NCI-H1105 (cell line): ENCODE data around the gene SERPINI1.
A peak's percentile ranks its signal among the peaks of the same experiment; 100 is the strongest.

Experiments
- DNase-seq: peaks from one replicate; lab custom pipeline; 2025; lab: John Stamatoyannopoulos, UW

SERPINI1 gene

DNA sequence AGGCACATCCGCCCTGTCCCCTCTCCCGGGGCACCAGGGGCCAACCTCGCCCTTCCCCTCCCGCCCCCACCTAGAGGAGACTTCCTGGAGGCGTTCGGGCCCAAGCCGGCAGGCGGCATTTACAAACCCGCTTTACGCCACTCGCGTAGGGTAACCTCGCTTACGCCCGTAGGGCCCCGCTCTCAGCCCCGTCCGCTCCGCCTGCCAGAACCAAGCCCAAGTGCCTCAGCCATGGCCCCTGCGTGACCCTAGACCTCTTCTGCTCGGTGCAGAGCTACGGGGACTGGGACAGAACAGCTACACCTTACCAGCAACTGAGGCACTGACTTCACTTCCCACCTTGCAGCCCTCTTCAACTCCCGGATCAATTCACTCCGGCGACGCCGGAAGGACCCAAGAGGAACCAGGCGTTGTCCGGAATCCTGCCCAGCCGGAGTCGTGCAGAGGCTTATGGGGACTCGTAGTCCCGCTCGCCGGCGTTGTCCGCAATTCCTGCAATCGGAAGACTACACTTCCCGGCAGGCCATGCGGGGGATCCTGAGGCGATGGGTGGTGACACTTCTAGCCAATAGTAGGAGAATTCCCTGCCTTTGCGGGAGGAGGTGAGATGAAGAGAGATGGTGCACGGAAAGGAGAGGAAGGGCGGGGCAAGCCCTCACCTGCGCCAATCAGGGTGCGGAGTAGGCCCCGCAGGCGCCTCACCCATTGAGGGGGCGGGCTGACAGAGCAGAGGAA, 856 bp upstream of the SERPINI1 start, which contains the start of gene PDCD10:
TSS of gene PDCD10 (minus strand) at position 395 of the 735 bp plus-strand sequence. CDS start 14,735 bp downstream, outside the sequence.
- DNase-seq: peak; percentile 100

DNA sequence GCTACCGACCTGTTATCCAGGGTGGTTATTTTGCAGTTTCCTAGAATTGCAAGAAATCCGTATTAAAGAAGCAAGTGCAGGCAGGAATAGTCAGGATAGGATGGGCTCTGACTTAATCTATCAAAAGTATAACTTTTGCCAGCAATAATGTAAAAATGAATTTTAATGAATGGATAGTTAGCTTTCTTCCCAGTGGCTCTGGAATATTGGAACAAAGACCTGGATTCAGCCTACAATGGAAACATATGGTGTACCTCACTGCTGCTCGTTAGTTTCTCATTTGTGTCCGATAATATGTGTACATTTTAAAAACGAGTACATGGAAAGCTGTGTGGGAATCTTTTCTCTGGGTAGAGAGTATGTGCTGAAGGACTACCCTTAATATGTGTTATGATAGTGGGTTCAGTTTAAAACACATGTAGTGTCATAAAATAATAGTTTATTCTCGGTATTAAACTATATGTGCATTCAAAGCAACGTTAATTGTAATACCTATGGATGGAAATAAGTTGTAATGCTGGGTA, 805 bp downstream of the SERPINI1 start:
- no peak for DNase-seq

DNA sequence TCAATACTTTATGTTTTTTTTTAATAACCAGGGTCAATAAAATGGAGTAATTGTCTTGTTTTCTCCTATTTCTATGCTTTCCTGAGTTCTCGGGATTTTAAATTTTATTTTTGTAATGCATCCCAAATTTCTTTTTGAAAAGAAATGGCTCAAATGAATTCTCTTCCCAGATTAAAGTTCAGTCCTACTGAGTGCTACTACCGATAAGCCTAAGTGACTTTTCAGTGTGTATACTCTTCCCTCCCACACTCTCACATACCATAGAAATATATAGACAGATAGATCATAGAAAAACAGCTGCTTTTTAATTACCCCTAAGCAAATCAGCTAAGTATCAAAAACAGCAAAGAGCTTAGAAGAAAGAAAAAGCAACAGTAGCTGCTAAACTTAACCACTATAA, 1.5 kb downstream of the SERPINI1 start:
- no peak for DNase-seq

DNA sequence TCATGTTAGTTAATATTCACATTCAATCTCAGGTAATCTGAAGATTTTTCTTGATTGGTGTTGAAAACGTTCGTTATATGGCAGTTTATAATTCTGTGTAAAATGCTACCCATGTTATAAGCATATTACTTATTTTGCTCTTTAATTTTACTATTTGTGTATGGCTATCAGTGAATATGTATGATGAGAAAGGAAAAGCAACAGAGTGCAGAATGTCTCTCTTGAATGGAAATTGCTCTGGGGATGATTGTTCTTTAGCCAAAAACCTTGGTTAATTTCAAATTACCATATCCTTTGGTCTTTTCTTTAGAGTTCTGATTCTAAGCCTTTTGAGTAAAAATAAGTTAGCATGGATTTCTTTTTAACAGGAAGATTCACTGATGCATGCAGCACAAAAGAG, 2.5 kb downstream of the SERPINI1 start:
- DNase-seq: no peak

DNA sequence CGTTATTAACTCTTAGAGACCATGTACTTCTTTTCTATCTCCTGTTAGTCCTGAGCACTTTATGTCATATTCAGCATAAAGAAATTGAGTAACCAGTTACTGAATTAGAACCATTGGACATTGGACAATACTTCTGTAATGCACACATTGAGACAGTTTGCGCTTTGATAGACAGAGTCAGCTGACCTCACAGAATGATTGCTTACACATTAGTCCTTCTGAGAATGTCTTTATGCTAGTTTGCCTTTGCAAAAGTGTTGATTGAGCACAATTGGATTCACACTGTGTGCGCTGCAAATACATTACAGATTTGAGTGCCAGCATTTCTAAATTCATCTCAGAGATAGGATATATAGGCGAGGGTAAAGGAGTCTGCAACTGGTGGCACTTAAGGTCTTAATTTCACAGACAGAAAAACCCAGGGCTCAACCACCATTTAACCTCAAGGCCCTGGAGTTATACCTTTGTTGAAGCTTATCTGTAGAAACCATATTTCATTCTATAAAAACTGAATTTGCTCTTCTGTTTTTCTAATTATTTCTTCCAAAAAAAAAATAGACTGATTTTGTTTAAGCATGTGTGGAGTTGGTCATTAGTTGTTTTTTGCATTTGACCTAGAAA, 3.8 kb downstream of the SERPINI1 start:
- no peak for DNase-seq

DNA sequence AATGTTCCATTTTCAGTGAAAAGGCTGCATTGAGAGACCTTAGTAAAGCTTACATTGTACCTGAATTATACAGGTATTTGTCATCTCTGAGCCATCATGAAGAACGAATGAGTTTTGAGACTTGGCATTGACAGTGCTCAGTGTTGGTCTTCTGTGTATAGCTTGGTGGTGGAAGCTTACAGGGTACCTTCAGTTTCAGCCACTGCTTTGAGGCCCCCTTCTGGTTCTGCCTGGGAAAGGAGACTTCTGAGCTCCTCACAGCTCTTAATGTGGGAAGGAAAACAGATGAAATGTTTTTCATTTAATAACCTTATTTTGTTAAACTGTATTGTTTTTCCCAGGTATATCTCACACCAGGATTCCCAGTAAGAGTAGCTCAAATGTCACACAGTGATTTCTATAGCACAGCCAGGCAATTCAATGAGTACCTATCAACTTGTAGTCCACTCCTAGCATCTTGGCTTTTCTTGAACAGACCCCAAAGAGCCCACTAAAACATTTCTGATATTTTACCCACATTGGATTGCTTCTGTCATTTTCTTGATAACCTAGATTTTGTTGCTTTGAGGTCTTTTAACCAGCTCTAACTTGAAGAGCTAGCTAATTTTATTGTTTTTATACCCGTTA, 5.6 kb downstream of the SERPINI1 start:
- peak; percentile 20 for DNase-seq

DNA sequence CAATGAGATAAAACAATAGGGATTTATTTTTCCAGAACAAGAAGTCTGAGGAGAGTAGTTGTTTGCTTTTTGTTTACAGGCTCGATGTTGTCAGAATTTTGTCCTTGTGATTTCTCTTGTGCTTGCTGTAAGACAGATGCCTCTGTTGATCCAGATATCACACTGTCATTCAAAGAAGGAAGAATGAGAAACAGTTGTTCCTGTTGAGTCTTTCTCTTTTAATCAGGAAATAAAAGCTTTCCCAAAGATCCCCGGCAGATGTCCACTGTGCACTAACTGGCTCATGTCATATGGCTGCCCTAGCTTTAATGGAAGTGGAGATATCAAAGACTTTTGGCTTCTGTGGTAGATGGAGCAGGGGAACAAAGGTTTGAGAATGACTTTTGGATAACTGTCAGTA, 6.8 kb downstream of the SERPINI1 start:
- DNase-seq: no peak

DNA sequence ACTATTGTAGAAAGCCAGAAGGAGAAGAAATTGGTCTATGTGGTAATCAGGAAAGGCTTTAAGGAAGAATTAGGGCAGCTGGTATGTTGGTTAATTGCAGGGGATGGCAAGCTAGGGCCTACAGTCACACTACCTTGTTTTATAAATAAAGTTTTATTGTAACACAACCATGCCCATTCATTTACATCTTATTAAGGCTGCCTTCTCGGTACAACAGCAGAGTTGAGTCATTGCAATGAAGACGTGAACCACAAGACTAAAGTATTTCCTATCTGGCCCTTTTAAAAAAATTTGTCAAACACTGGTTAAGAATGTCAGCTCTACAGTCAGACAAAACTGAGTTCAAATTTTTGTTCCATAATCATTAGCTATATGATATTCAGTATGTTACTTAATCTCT, 8.3 kb downstream of the SERPINI1 start:
- DNase-seq: no peak

DNA sequence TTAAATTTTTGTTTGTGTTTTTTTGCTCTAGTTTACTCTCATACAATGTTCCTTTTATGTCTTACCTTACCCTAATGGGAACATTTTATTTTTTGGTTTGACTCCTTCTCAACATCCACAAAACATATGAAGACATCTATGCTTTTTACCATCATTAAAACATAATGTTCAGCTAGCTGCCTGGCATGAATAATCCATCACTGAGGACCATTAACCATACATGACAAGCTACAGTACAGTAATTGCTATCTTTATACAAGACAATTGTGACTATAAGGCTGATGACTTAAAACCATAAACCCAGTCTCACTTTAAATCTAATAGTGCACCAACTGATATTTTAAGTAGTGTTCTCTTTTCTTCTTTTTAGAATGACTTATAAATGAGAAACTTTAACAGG, 13.7 kb downstream of the SERPINI1 start:
- DNase-seq: no peak

DNA sequence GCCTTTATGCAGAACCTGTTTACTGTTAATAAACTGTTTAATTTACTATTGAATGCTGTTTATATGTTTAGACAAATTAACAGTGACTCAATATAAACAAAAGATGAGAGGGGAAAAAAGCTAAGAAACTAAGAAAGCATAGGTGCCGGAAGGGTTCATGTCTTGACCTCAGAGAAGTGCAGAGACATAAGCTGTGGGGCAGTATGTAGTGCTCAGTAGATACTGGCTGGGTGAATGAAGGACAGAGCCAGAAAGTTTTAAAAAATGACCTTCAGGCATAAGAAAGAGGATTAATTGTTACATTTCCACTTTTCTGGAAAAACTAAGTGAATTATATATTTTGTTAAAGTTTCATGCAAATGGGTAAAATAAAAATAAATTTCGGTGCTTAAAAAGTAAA, 14.2 kb downstream of the SERPINI1 start:
- DNase-seq: no peak

DNA sequence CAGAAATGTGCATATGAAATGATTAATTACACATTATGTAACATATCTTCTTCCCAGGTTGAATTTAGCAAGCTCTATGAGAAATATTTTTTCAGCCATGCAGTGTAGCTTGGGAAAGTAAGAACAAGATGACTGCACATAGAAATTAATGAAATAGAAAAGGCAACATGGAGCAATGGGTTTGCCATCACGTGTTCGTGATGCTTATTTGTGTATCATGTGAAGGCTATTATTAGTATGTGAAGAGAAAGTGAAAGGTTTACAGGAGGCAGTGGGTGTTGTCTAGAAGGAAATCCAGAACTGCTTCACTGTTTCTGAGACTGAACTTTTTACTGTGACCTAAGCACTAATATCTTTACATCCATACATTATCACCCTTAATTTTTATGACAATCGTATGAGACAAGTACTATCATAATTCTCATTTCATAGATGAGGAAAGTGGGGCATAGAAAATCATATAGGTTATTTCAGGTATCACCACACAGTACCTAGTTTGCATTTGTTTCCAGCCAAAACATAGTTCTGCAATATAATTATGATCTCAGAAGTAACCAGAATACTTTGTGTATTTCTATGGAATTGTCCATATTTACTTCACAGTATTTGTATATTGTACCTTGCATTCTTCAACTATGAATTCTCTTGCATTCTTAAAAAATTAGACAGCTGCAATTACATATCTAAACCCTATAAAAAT, 14.9 kb downstream of the SERPINI1 start:
- no peak for DNase-seq

DNA sequence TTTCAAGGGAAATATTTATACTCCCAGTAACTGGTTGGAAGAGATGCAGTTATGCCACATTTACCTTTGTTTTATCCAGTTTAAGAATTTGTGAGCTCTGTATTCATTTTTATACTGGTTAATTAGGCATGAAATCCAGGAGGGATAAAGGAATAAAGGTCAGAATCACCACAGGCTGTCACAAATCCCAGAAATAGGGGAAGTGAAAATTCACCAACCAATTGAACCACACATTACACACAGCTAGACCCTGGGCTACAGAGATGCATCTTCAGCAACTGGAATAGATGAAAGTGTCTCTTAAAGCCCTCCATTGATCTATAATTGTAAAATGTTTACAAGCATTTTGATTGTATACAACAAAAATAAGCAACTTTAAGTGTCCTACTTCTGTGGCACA, 18.5 kb downstream of the SERPINI1 start:
- DNase-seq: no peak

DNA sequence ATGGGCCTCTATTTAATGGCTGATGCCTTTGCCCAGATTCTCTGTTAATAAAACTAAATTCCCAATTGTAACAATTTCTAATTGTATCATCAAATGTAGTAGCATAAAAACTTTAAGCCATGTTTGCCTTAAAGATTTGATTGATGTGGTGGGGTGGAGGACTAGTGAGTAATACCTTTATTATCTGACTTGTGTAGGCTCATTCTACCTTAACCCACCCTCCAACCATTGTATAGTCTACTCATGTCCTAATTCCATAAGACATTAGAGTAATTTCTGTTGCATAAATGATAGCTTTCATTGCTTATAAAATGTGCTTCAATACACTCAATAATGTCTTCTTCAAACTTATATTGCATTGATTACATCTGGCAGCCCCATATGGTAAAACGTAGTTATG, 25.8 kb downstream of the SERPINI1 start:
- no peak for DNase-seq

DNA sequence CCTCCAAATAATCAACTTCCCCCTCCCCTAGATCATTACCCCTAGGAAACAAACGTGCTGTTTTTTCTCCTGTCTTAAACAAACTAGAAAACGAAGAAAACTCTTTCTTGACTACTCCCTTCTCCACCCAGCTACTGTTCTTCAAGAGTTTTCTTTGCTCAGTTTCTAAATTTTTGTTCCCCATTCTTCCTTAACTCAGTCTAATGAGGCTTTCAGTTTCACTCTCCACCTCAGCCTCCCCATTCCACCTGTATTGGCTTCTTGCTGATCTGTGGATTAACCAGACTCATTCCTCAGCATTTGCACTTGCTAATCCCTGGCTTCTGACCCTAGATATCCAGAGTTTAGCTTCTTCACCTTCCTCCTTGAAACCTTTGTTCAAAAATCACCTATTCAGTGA, 26.8 kb downstream of the SERPINI1 start:
- no peak for DNase-seq

DNA sequence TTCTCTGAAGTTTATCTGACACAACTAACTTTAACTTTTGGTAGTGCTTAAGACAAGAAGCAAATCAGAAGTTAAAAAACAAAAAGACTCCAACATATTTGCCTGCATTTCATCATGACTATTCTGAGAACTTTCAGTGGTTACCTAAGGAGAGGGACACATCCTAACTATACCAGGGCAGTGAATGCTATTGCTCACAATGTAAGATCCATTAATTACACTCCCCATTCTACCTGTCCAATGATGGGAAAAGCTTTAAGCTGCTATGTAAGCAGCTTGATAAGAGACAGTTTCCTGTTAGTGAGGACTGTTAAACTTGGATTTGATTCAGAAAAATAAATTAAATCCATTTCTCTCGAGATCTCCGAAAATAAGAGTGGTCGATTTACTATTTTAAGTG, 37.5 kb downstream of the SERPINI1 start:
- DNase-seq: no peak

DNA sequence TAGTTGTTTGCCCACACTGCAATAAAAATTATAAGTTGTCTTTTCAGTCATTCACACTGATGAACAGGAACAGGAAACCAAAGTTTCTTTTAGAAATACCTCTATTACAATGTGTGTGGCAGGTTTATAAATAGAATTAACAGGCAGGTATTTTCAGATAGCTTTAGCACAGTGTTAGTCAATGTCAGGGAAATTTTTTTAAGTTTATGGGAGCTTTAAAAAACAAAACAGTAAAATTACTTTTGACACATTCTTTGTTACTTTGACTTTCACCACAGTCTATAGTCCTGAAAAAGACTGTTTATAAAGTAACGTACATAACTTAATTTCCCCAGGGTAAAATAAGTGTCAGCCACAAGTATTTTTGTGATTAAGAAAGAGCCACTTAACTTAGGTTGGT, 38.1 kb downstream of the SERPINI1 start:
- DNase-seq: no peak

DNA sequence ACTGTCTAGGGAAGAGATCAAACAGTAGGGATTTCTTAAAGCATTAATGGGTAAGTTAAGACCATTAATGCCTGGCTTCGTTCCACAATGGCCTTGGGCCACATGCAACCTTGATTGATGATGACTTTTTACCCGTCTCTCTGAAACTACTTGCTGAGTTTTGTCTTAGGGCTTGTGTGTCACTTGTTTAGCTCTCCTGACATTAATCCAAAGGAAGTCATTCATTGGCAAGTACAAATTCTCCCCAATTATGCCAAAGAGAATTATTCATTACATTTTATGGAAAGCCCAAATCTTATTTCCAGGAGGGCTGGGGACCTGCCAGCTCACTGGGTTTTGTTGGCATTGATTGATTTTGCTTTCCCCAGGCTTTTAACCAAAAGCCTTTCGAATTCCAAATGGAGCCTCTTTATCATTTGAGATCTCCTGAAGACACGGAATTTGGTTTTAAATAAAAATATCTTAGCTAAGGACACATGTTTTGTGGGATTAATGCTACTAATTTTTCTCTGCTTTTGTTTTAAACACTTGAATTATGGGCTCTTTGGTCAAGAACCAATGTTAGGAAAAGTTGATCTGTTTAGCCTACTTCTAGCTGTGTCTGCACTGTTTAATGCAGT, 40.7 kb downstream of the SERPINI1 start:
- DNase-seq: peak; percentile 13

DNA sequence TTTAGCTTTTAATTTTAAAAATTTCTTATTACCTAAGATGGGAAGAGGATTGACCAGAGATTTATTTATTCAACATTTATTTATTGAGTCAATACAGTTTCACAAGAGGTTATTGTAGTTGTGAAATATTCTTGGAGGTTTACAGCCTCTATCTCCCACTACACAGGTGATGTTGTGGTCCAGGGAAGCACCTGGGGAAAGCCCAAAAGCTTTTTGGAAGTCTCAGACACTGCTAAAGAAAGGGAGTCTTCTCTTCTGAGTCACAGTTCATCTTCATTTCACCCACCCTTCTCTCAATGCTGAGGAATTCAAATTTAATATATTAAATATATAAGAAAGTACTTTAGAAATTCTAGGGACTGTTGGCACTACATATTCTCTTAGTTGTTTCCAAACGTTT, 41.8 kb downstream of the SERPINI1 start:
- DNase-seq: no peak

DNA sequence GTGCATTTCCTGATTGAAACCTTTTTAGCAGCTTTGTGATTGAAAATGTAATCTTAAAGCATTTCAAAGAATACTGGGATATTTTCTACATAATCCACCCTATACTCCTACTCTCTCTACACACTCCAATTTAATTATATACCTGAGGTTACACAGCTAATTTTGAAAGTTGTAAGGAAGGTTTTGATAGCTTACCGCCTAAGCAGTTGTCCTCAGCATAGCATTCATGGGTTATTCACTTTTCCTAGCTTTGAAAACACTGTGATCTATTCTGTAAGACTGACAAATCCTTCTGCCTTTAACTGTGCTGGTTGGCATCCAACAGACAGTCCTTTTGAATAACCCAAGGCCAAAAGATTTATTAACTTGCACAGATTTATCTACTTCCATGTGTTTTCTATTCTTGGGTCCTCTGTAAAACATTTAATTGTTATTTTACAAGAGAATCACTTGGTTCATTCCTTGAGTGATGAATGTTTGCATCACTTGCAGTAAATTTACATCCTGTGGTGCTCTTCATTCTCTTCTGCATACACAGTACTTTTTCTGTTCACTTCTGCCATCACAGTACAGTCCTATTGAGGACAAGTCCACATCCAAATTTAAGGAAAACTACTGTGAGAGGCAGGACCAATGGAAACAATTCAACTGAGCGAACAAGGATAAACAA, 44.8 kb downstream of the SERPINI1 start:
- no peak for DNase-seq

DNA sequence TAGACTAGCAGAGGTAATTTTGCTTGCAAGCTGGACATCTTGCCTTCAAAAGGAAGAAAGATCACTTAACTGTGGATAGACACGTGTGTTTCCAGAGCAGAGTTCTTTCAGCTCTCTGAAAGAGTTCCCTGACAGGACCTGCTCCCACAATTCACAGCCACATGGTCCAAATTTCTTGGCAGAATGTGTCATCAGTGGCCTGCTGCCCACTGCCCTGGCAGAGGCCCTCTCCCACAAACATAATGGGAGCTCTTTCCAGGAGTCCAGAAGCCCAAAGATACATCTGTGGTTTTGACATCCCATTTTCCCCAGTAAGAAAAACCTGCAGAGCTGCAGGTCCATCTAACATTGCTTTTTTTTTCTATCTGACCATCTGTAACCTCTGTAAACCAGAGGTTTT, 48.3 kb downstream of the SERPINI1 start:
- DNase-seq: no peak

DNA sequence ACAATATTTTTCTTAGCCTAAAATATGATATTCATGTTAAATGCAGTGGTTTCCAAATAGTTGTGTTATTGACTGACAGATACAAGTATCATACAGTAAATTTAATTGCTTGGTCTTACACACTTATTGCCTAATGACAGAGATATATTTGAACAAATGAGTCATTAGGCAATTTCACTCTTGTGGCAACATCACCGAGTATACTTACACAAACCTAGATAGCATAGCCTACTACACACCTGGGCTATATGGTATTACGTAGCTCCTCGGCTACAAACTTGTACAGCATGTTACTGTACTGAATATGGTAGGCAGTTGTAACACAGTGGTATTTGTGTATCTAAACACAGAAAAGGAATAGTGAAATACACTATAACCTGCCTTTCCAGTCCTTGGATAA, 50.3 kb downstream of the SERPINI1 start:
- DNase-seq: no peak

DNA sequence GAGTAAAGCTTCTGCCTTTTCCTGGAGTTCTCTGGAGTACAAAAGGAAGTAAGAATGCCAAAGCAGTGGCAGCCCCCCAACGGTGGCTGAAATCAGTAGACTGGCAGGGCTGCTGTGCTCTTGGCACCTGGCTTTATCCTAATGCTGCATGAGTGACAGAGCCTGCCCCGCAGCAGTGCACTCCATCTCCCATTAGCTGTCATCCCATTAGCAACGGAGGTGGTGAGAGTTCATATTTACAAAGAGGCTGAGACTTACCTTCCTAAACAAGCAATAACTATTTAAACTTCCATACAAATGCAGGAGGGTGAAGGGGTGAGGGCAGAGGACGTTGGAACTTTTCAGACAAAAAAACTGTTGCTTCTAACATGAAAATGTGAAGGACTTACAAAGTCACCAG, 51.9 kb downstream of the SERPINI1 start:
- DNase-seq: peak; percentile 38
